Cardiac septum (tissue), 1 donor: ENCODE data around the gene LRP5. TPM values are rescaled to one million over a fixed set of nuclear protein-coding genes. Genes with fewer than 3 reads are reported as not detected.

Experiments used
- DNase-seq: peaks from one replicate; pipeline ENCODE4 v3.0.0-alpha.2; 2020; ENCODE audit warnings: low spot score
- intact Hi-C: fragments of 100-400 bp; cut with DNase I; formaldehyde crosslinking; loops from one replicate; pipeline ENCODE4 v1.14.0; 2022
- total RNA-seq: library from RNA; stranded (reverse); fragmentation: NEBNext Ultra II Directional; extraction: Animal tissue kit (Norgen Biotek cat#: 25700); gene quantifications from one replicate; pipeline ENCODE4 v1.2.1, GENCODE V29; 2021
- donor health status: DM: no; HTN: no; CAD: no.

Gene LRP5
- total RNA-seq, 1 donor from 2014 or later: 38.6 TPM

GRCh38 chr11:68302670-68303069 is 9.7 kb upstream of the LRP5 start:
- intact Hi-C loops: no loop called here
- DNase-seq: no peak

- intact Hi-C loops: no loop called here
- no peak for DNase-seq
These were observed 9.3 kb upstream of the LRP5 start for GRCh38 chr11:68303083-68303482.

- no peak for DNase-seq
- intact Hi-C loops: no loop called here
These were observed 8.2 kb upstream of the LRP5 start for GRCh38 chr11:68303982-68304780.

GRCh38 chr11:68306636-68307035 is 5.8 kb upstream of the LRP5 start:
- intact Hi-C loops: no loop called here

GRCh38 chr11:68308068-68308467 is 4.3 kb upstream of the LRP5 start:
- intact Hi-C loops: no loop called here
- DNase-seq: no peak

More at GRCh38 chr11:68306636-68307035, 5.8 kb upstream of the LRP5 start:
- DNase-seq: no peak

GRCh38 chr11:68309621-68310185 is 2.7 kb upstream of the LRP5 start:
- intact Hi-C loops: loop anchor here (5.0 kb wide), 1 partner anchor 37 kb away; the partner anchor contains the start of gene C11orf24
- DNase-seq: no peak

GRCh38 chr11:68311160-68312116 is 953 bp upstream of the LRP5 start:
- DNase-seq: no peak
- intact Hi-C loops: loop anchor here (2.0 to 5.0 kb wide), 3 partner anchors 35 to 61 kb away; partner anchors contain the start of gene C11orf24

- no peak for DNase-seq
- intact Hi-C loops: loop anchor here (2.0 to 5.0 kb wide), 3 partner anchors 34 to 60 kb away; partner anchors contain the start of gene C11orf24
These were observed 586 bp downstream of the LRP5 start for GRCh38 chr11:68312780-68313573.

GRCh38 chr11:68313574-68314202 is 1.3 kb downstream of the LRP5 start:
- DNase-seq: no peak
- intact Hi-C loops: loop anchor here (2.0 to 5.0 kb wide), 3 partner anchors 33 to 59 kb away; partner anchors contain the start of gene C11orf24

- DNase-seq: no peak
- intact Hi-C loops: loop anchor here (5.0 kb wide), 1 partner anchor 42 kb away; the partner anchor contains the start of gene C11orf24
These were observed 2.1 kb downstream of the LRP5 start for GRCh38 chr11:68314203-68315170.

- intact Hi-C loops: no loop called here
- no peak for DNase-seq
These were observed 3.0 kb downstream of the LRP5 start for GRCh38 chr11:68315171-68315920.

- intact Hi-C loops: no loop called here
- DNase-seq: no peak
These were observed 4.9 kb downstream of the LRP5 start for GRCh38 chr11:68317147-68317785.

GRCh38 chr11:68321293-68322051 is 9.1 kb downstream of the LRP5 start:
- no peak for DNase-seq

GRCh38 chr11:68322052-68322430 is 9.7 kb downstream of the LRP5 start:
- no peak for DNase-seq
- intact Hi-C loops: no loop called here

More at GRCh38 chr11:68321293-68322051, 9.1 kb downstream of the LRP5 start:
- intact Hi-C loops: no loop called here

GRCh38 chr11:68324241-68324640 is 11.8 kb downstream of the LRP5 start:
- intact Hi-C loops: no loop called here
- no peak for DNase-seq
